ENCODE measurements around the gene ZNF670. TPM values are rescaled to one million over a fixed set of nuclear protein-coding genes. Genes with fewer than 3 reads are reported as not detected.

ZNF670 gene
- total RNA-seq, 1 donor from 2014 or later: 3.7 TPM

DNA sequence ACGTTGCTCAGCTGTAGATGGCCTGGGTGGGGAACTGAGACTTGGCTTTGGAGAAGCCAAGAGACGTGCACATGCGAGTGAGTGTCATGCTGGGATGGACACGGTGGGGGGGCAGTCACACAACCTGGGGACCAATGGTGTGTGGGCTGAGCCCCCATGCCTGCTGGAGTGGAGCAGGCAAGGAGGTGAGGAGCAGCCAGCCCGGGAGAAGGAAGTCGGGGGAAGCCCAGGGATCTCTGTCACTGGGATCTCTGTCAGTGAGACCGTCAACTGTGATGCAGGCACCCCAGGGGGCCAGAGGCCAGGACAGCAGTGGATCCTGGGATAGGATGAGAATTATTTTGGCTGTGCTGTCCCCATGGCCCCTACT, 36.5 kb upstream of the ZNF670 start:
- Histone ChIP-seq H3K4me3 (ENCODE audit: low read length in 3 of 3) (no peak overlapping the region), H3K9ac (ENCODE audit: low read depth in 1 of 3, low read length in 3 of 3) (no peak overlapping the region), H3K4me1 (ENCODE audit: control insufficient read depth in 3 of 3, insufficient read depth in 3 of 3, low read length in 3 of 3) (peaks cover 10 to 13% (median 11%) of the 10 kb centered on the region in 3 donors), H3K9me3 (ENCODE audit: control insufficient read depth in 3 of 3, low read length in 3 of 3) (no peaks in the 10 kb centered on the region), H3K27me3 (ENCODE audit: control insufficient read depth in 3 of 3, insufficient read depth in 3 of 3, low read length in 3 of 3) (no peaks in the 10 kb centered on the region), H3K27ac (ENCODE audit: low read depth, low read length) (no peak overlapping the region), H3K36me3 (ENCODE audit: control insufficient read depth in 3 of 3, insufficient read depth in 3 of 3, low read length in 3 of 3) (no peaks in the 10 kb centered on the region)

- H3K4me1 ChIP-seq (ENCODE audit: control insufficient read depth in 3 of 3, insufficient read depth in 3 of 3, low read length in 3 of 3): peaks cover 10 to 13% (median 11%) of the 10 kb centered on the region in 3 donors
- no peak overlapping the region for H3K4me3 ChIP-seq (ENCODE audit: low read length in 3 of 3)
- H3K27me3 ChIP-seq (ENCODE audit: control insufficient read depth in 3 of 3, insufficient read depth in 3 of 3, low read length in 3 of 3): no peaks in the 10 kb centered on the region
- no peak overlapping the region for H3K27ac ChIP-seq (ENCODE audit: low read depth, low read length)
- no peaks in the 10 kb centered on the region for H3K9me3 ChIP-seq (ENCODE audit: control insufficient read depth in 3 of 3, low read length in 3 of 3)
- H3K9ac ChIP-seq (ENCODE audit: low read depth in 1 of 3, low read length in 3 of 3): no peak overlapping the region
- no peaks in the 10 kb centered on the region for H3K36me3 ChIP-seq (ENCODE audit: control insufficient read depth in 3 of 3, insufficient read depth in 3 of 3, low read length in 3 of 3)
Measured at GRCh38 chr1:247114351-247115140, 35.9 kb upstream of the ZNF670 start.

GRCh38 chr1:247113733-247114271, 35.2 kb upstream of the ZNF670 start:
- Histone ChIP-seq H3K9ac (ENCODE audit: low read depth in 1 of 3, low read length in 3 of 3) (no peak overlapping the region), H3K4me3 (ENCODE audit: low read length in 3 of 3) (no peak overlapping the region), H3K4me1 (ENCODE audit: control insufficient read depth in 3 of 3, insufficient read depth in 3 of 3, low read length in 3 of 3) (peaks cover 10 to 13% (median 11%) of the 10 kb centered on the region in 3 donors), H3K36me3 (ENCODE audit: control insufficient read depth in 3 of 3, insufficient read depth in 3 of 3, low read length in 3 of 3) (no peaks in the 10 kb centered on the region), H3K27ac (ENCODE audit: low read depth, low read length) (no peak overlapping the region), H3K9me3 (ENCODE audit: control insufficient read depth in 3 of 3, low read length in 3 of 3) (no peaks in the 10 kb centered on the region), H3K27me3 (ENCODE audit: control insufficient read depth in 3 of 3, insufficient read depth in 3 of 3, low read length in 3 of 3) (no peaks in the 10 kb centered on the region)

- Histone ChIP-seq H3K27ac (ENCODE audit: low read depth, low read length) (no peak overlapping the region), H3K9ac (ENCODE audit: low read depth in 1 of 3, low read length in 3 of 3) (no peak overlapping the region), H3K36me3 (ENCODE audit: control insufficient read depth in 3 of 3, insufficient read depth in 3 of 3, low read length in 3 of 3) (no peaks in the 10 kb centered on the region), H3K27me3 (ENCODE audit: control insufficient read depth in 3 of 3, insufficient read depth in 3 of 3, low read length in 3 of 3) (no peaks in the 10 kb centered on the region), H3K4me3 (ENCODE audit: low read length in 3 of 3) (no peak overlapping the region), H3K9me3 (ENCODE audit: control insufficient read depth in 3 of 3, low read length in 3 of 3) (no peaks in the 10 kb centered on the region), H3K4me1 (ENCODE audit: control insufficient read depth in 3 of 3, insufficient read depth in 3 of 3, low read length in 3 of 3) (peaks cover 10 to 13% (median 11%) of the 10 kb centered on the region in 3 donors)
Measured at GRCh38 chr1:247113094-247113497, 34.5 kb upstream of the ZNF670 start.

DNA sequence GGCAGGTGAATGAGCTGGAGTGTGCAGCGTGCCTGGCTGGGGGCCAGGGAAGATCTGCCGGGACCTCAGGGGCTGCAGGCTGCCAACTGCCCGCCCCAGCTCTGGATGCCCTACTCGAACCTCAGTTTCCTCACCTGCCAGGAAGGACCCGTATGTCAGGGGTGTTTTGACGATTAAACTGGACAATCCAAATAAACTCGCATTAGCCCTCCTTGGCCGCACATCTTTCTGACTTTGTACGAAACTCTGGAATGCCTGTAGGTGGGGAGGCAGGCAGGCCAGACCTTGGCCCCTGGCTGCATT, 33.8 kb upstream of the ZNF670 start:
- H3K27ac ChIP-seq (ENCODE audit: low read depth, low read length): peak overlapping the region; percentile 58

GRCh38 chr1:247111700-247112478, 33.3 kb upstream of the ZNF670 start:
- peak overlapping the region; percentile 66 to 79 (median 79) for H3K4me3 ChIP-seq (ENCODE audit: low read length in 3 of 3)
- H3K36me3 ChIP-seq (ENCODE audit: control insufficient read depth in 3 of 3, insufficient read depth in 3 of 3, low read length in 3 of 3): no peaks in the 10 kb centered on the region
- H3K9me3 ChIP-seq (ENCODE audit: control insufficient read depth in 3 of 3, low read length in 3 of 3): no peaks in the 10 kb centered on the region
- H3K4me1 ChIP-seq (ENCODE audit: control insufficient read depth in 3 of 3, insufficient read depth in 3 of 3, low read length in 3 of 3): peaks cover 10 to 13% (median 11%) of the 10 kb centered on the region in 3 donors
- H3K9ac ChIP-seq (ENCODE audit: low read depth in 1 of 3, low read length in 3 of 3): peak overlapping the region; percentile 70 to 88 (median 81)
- no peaks in the 10 kb centered on the region for H3K27me3 ChIP-seq (ENCODE audit: control insufficient read depth in 3 of 3, insufficient read depth in 3 of 3, low read length in 3 of 3)
- peak overlapping the region; percentile 58 for H3K27ac ChIP-seq (ENCODE audit: low read depth, low read length)

More for the DNA sequence above, 33.8 kb upstream of the ZNF670 start:
- Histone ChIP-seq H3K27me3 (ENCODE audit: control insufficient read depth in 3 of 3, insufficient read depth in 3 of 3, low read length in 3 of 3) (no peaks in the 10 kb centered on the region), H3K9me3 (ENCODE audit: control insufficient read depth in 3 of 3, low read length in 3 of 3) (no peaks in the 10 kb centered on the region), H3K4me3 (ENCODE audit: low read length in 3 of 3) (peak overlapping the region; percentile 66 to 79 (median 79)), H3K4me1 (ENCODE audit: control insufficient read depth in 3 of 3, insufficient read depth in 3 of 3, low read length in 3 of 3) (peaks cover 10 to 13% (median 11%) of the 10 kb centered on the region in 3 donors), H3K36me3 (ENCODE audit: control insufficient read depth in 3 of 3, insufficient read depth in 3 of 3, low read length in 3 of 3) (no peaks in the 10 kb centered on the region), H3K9ac (ENCODE audit: low read depth in 1 of 3, low read length in 3 of 3) (peak overlapping the region; percentile 70 to 88 (median 81))

GRCh38 chr1:247111259-247111699, 32.7 kb upstream of the ZNF670 start:
- Histone ChIP-seq H3K36me3 (ENCODE audit: control insufficient read depth in 3 of 3, insufficient read depth in 3 of 3, low read length in 3 of 3) (no peaks in the 10 kb centered on the region), H3K27me3 (ENCODE audit: control insufficient read depth in 3 of 3, insufficient read depth in 3 of 3, low read length in 3 of 3) (no peaks in the 10 kb centered on the region), H3K9me3 (ENCODE audit: control insufficient read depth in 3 of 3, low read length in 3 of 3) (no peaks in the 10 kb centered on the region), H3K4me3 (ENCODE audit: low read length in 3 of 3) (peak overlapping the region; percentile 67 to 79 (median 79)), H3K4me1 (ENCODE audit: control insufficient read depth in 3 of 3, insufficient read depth in 3 of 3, low read length in 3 of 3) (peaks cover 10 to 13% (median 11%) of the 10 kb centered on the region in 3 donors), H3K27ac (ENCODE audit: low read depth, low read length) (peak overlapping the region; percentile 58), H3K9ac (ENCODE audit: low read depth in 1 of 3, low read length in 3 of 3) (peak overlapping the region; percentile 70 to 88 (median 81))

DNA sequence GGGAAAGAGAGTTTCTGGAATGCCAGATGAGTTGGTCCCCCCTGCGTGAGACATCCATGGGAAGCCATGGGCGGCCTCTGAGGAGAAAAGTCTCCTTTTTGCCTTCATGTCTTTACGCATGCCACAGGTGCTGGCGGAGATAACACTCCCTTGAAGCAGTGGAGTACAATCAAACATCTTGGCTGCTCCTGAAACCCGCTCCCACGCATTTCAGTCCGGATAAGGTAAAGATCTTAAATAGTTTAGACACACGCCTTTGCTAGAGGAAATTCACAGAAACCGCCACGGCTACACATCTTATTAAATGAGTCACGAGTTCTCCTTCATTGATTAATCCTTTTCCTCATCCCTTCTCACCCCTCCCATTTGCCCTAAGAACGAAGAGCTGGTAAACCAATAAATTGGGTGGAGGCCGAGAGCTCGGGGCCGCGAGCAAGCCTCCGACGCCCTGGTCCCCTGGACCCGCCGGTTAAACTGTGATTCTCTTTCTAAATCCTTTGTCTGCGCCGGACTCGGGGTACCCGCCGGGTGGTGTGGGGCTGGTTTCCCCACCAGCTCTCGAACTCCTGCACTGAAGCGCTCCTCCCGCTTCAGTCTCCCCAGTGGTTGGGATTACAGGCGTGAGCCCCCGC, 32.1 kb upstream of the ZNF670 start:
- Histone ChIP-seq H3K36me3 (ENCODE audit: control insufficient read depth in 3 of 3, insufficient read depth in 3 of 3, low read length in 3 of 3) (no peaks in the 10 kb centered on the region), H3K27me3 (ENCODE audit: control insufficient read depth in 3 of 3, insufficient read depth in 3 of 3, low read length in 3 of 3) (no peaks in the 10 kb centered on the region), H3K27ac (ENCODE audit: low read depth, low read length) (peak overlapping the region; percentile 58), H3K4me1 (ENCODE audit: control insufficient read depth in 3 of 3, insufficient read depth in 3 of 3, low read length in 3 of 3) (peaks cover 10 to 13% (median 11%) of the 10 kb centered on the region in 3 donors), H3K9ac (ENCODE audit: low read depth in 1 of 3, low read length in 3 of 3) (peak overlapping the region; percentile 70 to 88 (median 81)), H3K9me3 (ENCODE audit: control insufficient read depth in 3 of 3, low read length in 3 of 3) (no peaks in the 10 kb centered on the region), H3K4me3 (ENCODE audit: low read length in 3 of 3) (peak overlapping the region; percentile 67 to 79 (median 79))

- no peaks in the 10 kb centered on the region for H3K27me3 ChIP-seq (ENCODE audit: control insufficient read depth in 3 of 3, insufficient read depth in 3 of 3, low read length in 3 of 3)
- peaks cover 10 to 28% (median 16%) of the 10 kb centered on the region in 3 donors for H3K4me1 ChIP-seq (ENCODE audit: control insufficient read depth in 3 of 3, insufficient read depth in 3 of 3, low read length in 3 of 3)
- no peaks in the 10 kb centered on the region for H3K36me3 ChIP-seq (ENCODE audit: control insufficient read depth in 3 of 3, insufficient read depth in 3 of 3, low read length in 3 of 3)
- no peaks in the 10 kb centered on the region for H3K9me3 ChIP-seq (ENCODE audit: control insufficient read depth in 3 of 3, low read length in 3 of 3)
- no peak overlapping the region for H3K4me3 ChIP-seq (ENCODE audit: low read length in 3 of 3)
- no peak overlapping the region for H3K27ac ChIP-seq (ENCODE audit: low read depth, low read length)
- H3K9ac ChIP-seq (ENCODE audit: low read depth in 1 of 3, low read length in 3 of 3): no peak overlapping the region
Measured at GRCh38 chr1:247107694-247108093, 29.1 kb upstream of the ZNF670 start.
